ENCODE measurements around the gene ITCH.

ITCH gene

DNA sequence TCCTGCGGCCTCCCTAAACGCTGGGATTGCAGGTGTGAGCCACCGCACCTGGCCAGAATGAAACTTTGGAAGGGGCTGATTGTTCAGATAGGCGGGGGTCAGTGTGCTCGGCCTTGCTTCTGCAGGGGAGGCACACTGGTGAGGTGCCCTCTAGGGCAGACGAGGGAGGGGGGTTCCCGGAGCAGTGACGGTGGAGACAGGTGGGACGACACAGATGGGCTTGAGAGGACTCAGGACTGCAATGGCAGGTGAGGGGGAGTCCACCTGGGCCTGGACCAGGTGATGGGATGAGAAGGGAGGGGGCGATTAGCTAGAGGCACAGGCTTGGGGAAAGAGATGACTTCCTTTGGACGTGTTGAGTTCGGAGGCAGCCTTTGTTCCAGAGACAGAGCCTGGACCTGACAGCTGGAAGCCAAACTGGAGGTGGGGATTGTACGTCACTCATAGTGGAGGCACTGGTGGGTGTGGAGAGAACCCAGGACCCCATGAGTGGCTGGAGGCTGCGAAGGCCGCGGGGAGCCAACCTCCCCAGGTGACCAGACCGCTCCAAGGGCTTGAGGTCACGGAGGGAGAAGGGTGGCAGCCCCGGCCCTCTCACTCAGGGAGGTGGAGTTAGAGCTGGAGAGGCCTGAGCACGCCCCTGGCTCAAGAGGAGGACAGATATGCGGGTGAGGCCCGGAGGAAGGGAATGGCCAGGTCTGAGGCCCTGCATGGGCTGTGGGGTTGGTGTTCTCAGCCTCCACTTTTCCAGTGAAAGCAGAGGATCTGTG is 185.0 kb downstream of the ITCH start:
- DNase-seq (ENCODE audit: low read depth in 3 of 3, low spot score in 1 of 3): no peak

DNA sequence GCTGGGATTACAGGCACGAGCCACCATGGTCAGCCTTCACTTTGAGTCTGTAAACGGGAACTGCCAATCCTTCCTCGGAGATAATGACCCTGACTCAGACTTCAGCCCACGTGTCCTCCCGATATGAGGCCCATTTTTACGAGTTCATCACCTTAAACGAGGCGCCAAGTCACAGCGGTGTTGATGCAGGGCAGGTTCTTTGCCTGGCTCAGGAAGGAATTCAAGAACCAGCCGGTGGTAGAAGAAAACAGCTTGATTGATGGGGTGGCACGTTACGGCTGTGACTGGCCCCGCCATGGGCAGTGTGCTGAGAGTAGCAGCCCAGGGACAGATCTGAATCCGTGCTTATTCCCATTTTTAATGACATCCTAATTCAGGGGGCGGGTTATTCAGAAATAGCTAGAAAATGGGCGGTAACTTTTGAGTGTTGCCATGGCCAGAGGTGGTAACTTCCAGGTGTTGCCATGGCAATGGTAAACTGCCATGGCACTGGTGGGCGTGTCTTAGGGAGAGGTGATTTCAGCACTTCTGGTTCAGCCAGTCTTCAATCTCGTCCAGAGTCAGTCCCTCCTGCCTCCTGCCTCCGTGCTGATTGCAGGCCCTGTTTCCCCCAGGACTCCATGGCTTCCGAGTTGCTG is 186.3 kb downstream of the ITCH start:
- no peak for DNase-seq (ENCODE audit: low read depth in 3 of 3, low spot score in 1 of 3)

DNA sequence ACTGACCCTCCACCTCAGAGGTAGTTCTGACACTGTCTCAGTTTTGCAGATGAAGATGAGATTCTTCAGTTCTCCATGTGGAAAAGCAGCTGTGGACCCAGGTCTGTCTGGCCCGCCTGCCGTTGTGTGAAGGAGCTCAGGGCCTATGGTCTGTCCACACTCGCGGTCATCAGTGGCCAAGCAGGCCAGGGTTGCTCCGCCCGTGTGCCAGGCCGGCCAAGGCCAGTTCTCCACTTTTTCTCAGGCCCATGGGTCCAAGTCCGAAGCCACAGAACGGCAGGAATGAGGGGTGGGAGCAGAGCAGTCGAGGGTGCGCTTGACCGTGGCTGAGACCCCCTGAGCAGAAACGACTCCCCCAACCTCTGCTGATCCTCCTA is 186.8 kb downstream of the ITCH start:
- no peak for DNase-seq (ENCODE audit: low read depth in 3 of 3, low spot score in 1 of 3)

DNA sequence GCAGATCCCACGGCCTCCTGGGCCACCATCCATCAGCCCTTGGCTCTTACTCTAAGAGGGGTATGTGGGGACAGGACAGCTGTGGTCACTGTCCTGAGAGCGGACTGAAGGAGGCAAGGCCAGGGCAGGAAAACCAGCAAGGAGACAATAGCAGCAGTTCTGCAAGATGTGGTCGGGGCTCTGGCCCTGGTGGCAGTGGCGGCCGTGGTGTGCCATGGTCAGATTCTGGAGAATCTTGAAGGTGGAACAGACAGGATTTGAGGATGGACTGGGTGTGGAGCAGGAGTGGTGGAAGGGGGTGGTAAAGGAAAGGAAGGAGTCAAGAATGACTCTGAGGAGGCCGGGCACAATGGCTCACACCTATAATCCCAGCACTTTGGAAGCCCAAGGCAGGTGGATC is 189.5 kb downstream of the ITCH start:
- no peak for DNase-seq (ENCODE audit: low read depth in 3 of 3, low spot score in 1 of 3)

DNA sequence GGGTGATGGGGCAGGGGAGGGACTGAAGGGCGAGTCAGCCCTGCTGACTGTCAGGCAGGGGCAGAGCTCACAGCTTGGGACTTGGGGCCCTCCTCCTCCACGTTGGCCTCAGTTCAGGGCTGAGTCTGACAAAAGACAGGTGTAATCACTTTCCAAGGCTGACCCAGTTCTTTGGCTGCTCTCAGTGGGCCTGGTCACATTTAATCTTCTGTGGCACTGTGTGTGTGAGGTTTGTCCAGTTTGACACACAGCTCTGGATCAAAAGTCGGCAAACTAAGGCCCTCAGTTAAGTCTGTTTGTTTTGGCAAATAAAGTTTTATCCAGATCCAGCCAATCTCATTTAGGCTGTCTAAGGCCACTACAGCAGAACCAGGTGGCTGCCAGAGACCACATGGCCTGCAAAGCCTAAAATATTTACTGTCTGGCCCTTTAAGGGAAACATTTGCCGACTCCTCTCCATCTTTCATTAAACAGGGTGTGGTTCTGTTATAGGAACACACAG is 190.3 kb downstream of the ITCH start:
- DNase-seq (ENCODE audit: low read depth in 3 of 3, low spot score in 1 of 3): no peak

DNA sequence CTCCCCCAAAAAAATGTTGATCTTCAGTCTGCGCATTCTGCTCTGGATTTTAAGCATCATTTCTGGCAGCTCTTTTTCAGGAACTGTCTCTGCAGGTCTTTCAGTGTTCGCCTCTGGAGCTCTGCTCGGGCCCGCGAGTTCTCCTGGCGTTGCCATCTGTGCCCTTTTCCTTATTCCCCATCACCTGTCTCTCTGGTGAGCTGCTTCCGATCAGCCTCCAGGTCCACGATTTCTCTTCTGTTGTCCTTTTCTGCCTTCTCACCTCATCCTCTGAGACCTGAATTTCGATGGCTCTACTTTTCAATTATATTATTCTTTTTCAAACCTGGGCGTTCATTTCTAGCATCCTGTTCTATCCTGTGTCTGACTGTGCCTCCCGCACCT is 194.9 kb downstream of the ITCH start:
- no peak for DNase-seq (ENCODE audit: low read depth in 3 of 3, low spot score in 1 of 3)

DNA sequence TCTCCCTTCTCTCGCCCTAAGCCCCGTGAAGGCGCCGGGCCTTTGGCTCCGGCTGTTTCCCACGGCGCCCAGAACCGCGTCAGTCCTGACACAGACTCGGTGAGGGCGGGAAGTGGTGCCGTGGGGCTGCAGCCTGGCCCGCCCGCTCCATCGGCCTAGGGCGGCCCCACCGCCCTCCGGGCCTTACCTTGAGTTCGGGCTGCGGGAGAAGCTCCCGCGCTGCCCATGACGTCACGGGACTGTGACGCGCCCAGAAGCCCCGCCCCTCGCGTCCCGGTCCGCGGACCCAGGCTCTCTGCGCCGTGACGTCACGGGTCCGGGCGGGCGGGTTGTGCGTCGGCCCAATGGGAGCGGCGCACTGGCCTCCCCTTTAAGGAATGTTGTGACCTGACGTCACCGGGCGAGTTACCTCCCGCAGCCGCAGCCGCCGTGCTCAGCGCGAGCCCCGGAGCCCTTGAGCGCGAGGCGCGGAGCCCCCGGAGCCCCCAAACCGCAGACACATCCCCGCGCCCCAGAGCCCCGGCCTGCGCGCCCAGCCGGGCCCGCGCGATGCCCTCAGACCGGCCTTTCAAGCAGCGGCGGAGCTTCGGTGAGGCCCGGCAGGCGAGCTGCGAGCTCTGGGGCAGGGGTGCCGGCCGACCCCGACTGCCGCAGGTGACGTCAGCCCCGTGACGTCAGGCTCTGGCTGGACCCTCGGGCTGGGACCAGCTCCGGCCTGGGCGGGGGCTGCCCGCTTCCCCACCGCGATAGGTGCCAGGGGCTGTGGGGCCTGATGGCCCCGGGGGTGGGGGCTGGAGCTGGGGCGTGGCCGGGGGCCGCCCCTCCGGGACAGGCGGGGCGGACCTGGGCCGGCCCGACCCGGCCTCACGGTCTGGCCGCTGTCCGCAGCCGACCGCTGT is 195.5 kb downstream of the ITCH start, which contains the start of gene MAP1LC3A:
TSS of gene MAP1LC3A (plus strand) at position 399 of the 899 bp plus-strand sequence. CDS start at position 550, 151 bp downstream.
- peak; percentile 80 to 89 (median 82) for DNase-seq (ENCODE audit: low read depth in 3 of 3, low spot score in 1 of 3)

DNA sequence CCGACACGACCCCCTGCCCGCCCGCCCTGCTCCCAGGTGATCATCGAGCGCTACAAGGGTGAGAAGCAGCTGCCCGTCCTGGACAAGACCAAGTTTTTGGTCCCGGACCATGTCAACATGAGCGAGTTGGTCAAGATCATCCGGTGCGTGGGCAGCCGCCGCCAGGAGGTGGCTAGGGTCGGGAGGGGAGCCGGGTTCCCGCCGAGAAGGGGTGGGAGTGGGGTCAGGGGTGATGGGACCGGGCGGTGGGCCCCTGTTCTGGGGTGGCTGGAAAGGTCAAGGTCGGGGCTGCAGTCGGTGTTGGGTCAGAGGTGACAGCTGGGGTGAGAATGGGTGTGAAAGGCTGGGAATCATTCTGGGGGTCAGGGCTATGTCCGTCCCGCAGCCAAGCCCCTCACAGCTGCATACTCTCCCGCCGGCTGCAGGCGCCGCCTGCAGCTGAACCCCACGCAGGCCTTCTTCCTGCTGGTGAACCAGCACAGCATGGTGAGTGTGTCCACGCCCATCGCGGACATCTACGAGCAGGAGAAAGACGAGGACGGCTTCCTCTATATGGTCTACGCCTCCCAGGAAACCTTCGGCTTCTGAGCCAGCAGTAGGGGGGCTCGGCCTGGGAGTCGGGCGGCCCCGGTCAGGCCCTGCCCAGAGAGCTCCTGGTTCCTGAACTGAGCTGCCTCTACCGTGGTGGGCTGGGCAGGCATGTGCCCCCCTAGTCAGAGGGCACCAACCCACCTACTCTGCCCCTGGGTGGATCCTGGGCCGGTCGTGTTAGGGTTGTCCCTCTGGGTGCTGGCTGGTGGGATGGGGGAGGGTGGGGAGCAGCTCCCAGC is 196.5 kb downstream of the ITCH start:
- DNase-seq (ENCODE audit: low read depth in 3 of 3, low spot score in 1 of 3): no peak

DNA sequence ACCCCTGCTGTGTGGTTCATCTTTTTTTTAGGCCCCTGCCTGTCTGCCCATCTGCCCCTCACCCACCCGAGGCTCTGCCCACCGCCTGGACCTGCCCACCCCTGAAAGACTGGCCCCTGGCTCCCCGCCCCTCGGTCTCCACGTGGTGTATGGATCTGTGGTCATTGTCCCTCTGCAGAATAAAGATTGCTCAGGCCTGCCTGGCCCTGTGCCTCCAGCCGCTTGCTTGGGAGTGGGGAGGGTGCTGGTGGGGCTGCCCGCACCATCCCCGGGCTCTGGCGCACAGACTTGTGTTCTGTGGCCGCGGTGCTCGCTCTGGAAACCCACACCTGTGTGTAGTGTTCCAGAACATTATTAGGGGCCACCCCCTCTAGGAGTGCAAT is 197.1 kb downstream of the ITCH start:
- no peak for DNase-seq (ENCODE audit: low read depth in 3 of 3, low spot score in 1 of 3)

DNA sequence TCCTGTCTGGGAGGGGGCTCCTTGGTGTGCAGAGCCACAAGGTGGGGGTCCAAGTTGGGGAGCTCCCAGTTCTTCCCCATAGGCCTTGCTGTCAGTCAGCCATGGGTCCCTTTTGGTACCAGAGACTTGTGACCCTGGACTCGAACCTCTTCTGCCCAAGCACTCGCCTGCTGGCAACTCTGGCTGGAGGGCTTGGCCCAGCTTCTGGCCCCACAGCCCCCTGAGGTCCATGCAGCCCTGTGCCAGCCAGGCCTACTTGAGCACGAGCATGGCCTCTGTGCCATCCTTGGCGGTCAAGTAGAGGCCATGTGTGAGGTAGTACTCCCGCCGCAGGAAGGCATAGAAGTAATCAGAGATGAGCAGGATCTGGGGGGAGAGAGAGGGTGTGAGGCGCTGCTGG is 197.5 kb downstream of the ITCH start:
- DNase-seq (ENCODE audit: low read depth in 3 of 3, low spot score in 1 of 3): no peak

Data from stimulated activated CD4-positive, alpha-beta T cell treated with anti-CD3 and anti-CD28 coated beads, TNF-alpha, amount 100 ng/mL, for 1 hour (primary cell).